GM19043 (cell line): ENCODE results near the gene STARD13.

Experiments used
- ATAC-seq: cut with Tn5 transposase; IDR thresholded peaks from one replicate; pipeline ENCODE4 v1.9.1; 2021; ENCODE audit warnings: low read depth; ENCODE audit not compliant: unreplicated experiment

STARD13 gene

GRCh38 chr13:33285420-33286124, at the start of gene STARD13:
Gene STARD13, minus strand, starts transcription at chr13:33285755. Its CDS starts 117 bp downstream, at chr13:33285638.
- ATAC-seq, result peak; percentile 52

- ATAC-seq, result no peak
These were observed 49.3 kb upstream of the STARD13 start for GRCh38 chr13:33334831-33335230.

GRCh38 chr13:33331962-33332361, 46.4 kb upstream of the STARD13 start:
- no peak for ATAC-seq

- ATAC-seq, result no peak
These were observed 44.9 kb upstream of the STARD13 start for GRCh38 chr13:33330483-33330882.

- ATAC-seq, result no peak
These were observed 43.1 kb upstream of the STARD13 start for GRCh38 chr13:33328701-33329100.

- no peak for ATAC-seq
These were observed 41.2 kb upstream of the STARD13 start for GRCh38 chr13:33326723-33327122.

- ATAC-seq, result no peak
These were observed 40.7 kb upstream of the STARD13 start for GRCh38 chr13:33326246-33326645.

GRCh38 chr13:33323801-33324510, 38.4 kb upstream of the STARD13 start:
- no peak for ATAC-seq

- ATAC-seq, result no peak
These were observed 37.6 kb upstream of the STARD13 start for GRCh38 chr13:33322965-33323668.

- no peak for ATAC-seq
These were observed 36.9 kb upstream of the STARD13 start for GRCh38 chr13:33322543-33322809.

- no peak for ATAC-seq
These were observed 36.4 kb upstream of the STARD13 start for GRCh38 chr13:33321686-33322542.

- no peak for ATAC-seq
These were observed 34.3 kb upstream of the STARD13 start for GRCh38 chr13:33319859-33320258.

GRCh38 chr13:33318744-33319143, 33.2 kb upstream of the STARD13 start:
- no peak for ATAC-seq

- ATAC-seq, result no peak
These were observed 32.5 kb upstream of the STARD13 start for GRCh38 chr13:33318037-33318436.

- ATAC-seq, result no peak
These were observed 31.3 kb upstream of the STARD13 start for GRCh38 chr13:33316890-33317289.

GRCh38 chr13:33313504-33313903, 27.9 kb upstream of the STARD13 start:
- ATAC-seq, result no peak

- ATAC-seq, result no peak
These were observed 27.3 kb upstream of the STARD13 start for GRCh38 chr13:33312861-33313212.

- no peak for ATAC-seq
These were observed 26.8 kb upstream of the STARD13 start for GRCh38 chr13:33312150-33312860.

GRCh38 chr13:33311040-33311439, 25.5 kb upstream of the STARD13 start:
- ATAC-seq, result no peak
